K562 (cell line): ENCODE results near the gene GSTM2. TPM values are rescaled to one million over a fixed set of nuclear protein-coding genes. Genes with fewer than 3 reads are reported as not detected.
A peak's percentile ranks its signal among the peaks of the same experiment; 100 is the strongest.

Source experiments
- ATAC-seq: fragments of 200-7000 bp; cut with Tn5 transposase; 3 replicates; pipeline ENCODE4 v1.9.1; 2020; ENCODE audit warnings: moderate library complexity
- BruUV-seq: library from RNA; stranded (reverse); fragments of 400-500 nt; replicated peaks from 2 replicates; lab custom pipeline; 2021; lab: Mats Ljungman, UMichigan
- CTCF ChIA-PET: fragments of 300-600 bp; formaldehyde crosslinking; extraction: SDS; loops from one replicate; lab custom pipeline; 2021; ENCODE audit warnings: low intra/inter-chr PET ratio; lab: Yijun Ruan, JAX
- POLR2A ChIA-PET: fragments of 300-600, 350-650 bp; sonication (Branson Sonifier 250); formaldehyde crosslinking; extraction: SDS; loops from one replicate; lab custom pipeline; 2021; ENCODE audit warnings: antibody characterized with exemption, inconsistent platforms; lab: Yijun Ruan, JAX
- DNase-seq, 4 experiments: peaks; one replicate each; pipeline versions ENCODE4 v3.0.0 to v3.0.0-alpha.2; 2011 to 2018; ENCODE audit warnings: low spot score in 3 of 4, mixed read lengths in 3 of 4; ENCODE audit errors: extremely low read depth in 1 of 4
- FAIRE-seq: peaks from 2 replicates; lab custom pipeline; 2011; peaks lifted over from hg19 to GRCh38; lab: Jason Lieb, UNC
- H2AFZ ChIP-seq: 2 replicates; pipeline ENCODE4 v1.6.0; 2011; ENCODE audit warnings: low read depth, low read length, control low read depth, inconsistent platforms
- H3K27ac ChIP-seq: fragments of 200-600 bp; 3 replicates; pipeline ENCODE4 v1.8.0; 2011; ENCODE audit warnings: low read depth, mild to moderate bottlenecking, control low read depth, inconsistent platforms, low read length, moderate library complexity, mixed read lengths; ENCODE audit errors: extremely low read depth
- H3K27me3 ChIP-seq, 2 experiments: fragments of 300-600 bp in 1 of 2; 2 replicates in 1 of 2; 3 replicates in 1 of 2; pipeline versions ENCODE4 v1.6.0 to v1.8.0; 2011; ENCODE audit warnings: inconsistent platforms in 2 of 2, low read length in 2 of 2, mild to moderate bottlenecking in 1 of 2, mixed read lengths in 1 of 2, moderate library complexity in 1 of 2; ENCODE audit not compliant: control insufficient read depth in 2 of 2, insufficient read depth in 2 of 2
- H3K36me3 ChIP-seq: fragments of 300-600 bp; 3 replicates; pipeline ENCODE4 v1.8.0; 2011; ENCODE audit warnings: mild to moderate bottlenecking, low read length, inconsistent platforms; ENCODE audit not compliant: control insufficient read depth, insufficient read depth
- H3K4me1 ChIP-seq, 2 experiments: fragments of 200-600 bp in 1 of 2; replicated peaks in 1 of 2; 2 replicates in 1 of 2; 3 replicates in 1 of 2; pipeline versions ENCODE4 v1.5.1 to v1.8.0; 2011; ENCODE audit warnings: inconsistent platforms in 2 of 2, low read length in 2 of 2, mild to moderate bottlenecking in 1 of 2, mixed read lengths in 1 of 2, moderate library complexity in 1 of 2; ENCODE audit not compliant: control insufficient read depth in 2 of 2, insufficient read depth in 2 of 2
- H3K4me2 ChIP-seq: 2 replicates; pipeline ENCODE4 v1.6.1; 2011; ENCODE audit warnings: low read length, control low read depth, inconsistent platforms, mixed read lengths; ENCODE audit not compliant: insufficient read depth
- H3K4me3 ChIP-seq: fragments of 200-600 bp; sonication (generic), shearing (Covaris generic); 2 replicates; pipeline ENCODE4 v1.5.1; 2016; ENCODE audit warnings: control low read depth, inconsistent platforms
- H3K79me2 ChIP-seq: fragments of 200-600 bp; 3 replicates; pipeline ENCODE4 v1.8.0; 2011; ENCODE audit warnings: low read length, inconsistent platforms; ENCODE audit not compliant: control insufficient read depth, insufficient read depth
- H3K9ac ChIP-seq, 2 experiments: 2 replicates each; pipeline versions ENCODE4 v1.6.0 to v1.6.1; 2011; ENCODE audit warnings: low read depth in 2 of 2, low read length in 2 of 2, control low read depth in 1 of 2, inconsistent platforms in 1 of 2, mild to moderate bottlenecking in 1 of 2, mixed read lengths in 1 of 2; ENCODE audit not compliant: insufficient read depth in 1 of 2
- H3K9me1 ChIP-seq: one replicate; pipeline ENCODE4 v1.6.0; 2011; ENCODE audit warnings: inconsistent platforms, mild to moderate bottlenecking, low read length, moderate library complexity; ENCODE audit not compliant: control insufficient read depth, insufficient read depth
- H3K9me3 ChIP-seq: replicated peaks from 2 replicates; pipeline ENCODE4 v1.5.1; 2011; ENCODE audit warnings: low read depth, low read length, inconsistent platforms; ENCODE audit not compliant: control insufficient read depth, insufficient read depth
- H4K20me1 ChIP-seq: replicated peaks from 2 replicates; pipeline ENCODE4 v1.6.1; 2011; ENCODE audit warnings: low read length, inconsistent platforms, mixed read lengths; ENCODE audit not compliant: control insufficient read depth, insufficient read depth
- RAD21 ChIP-seq, 2 experiments: fragments of 250-450 bp in 1 of 2; fragments of 450-650 bp in 1 of 2; sonication (Bioruptor Pico) in 1 of 2; formaldehyde crosslinking in 1 of 2; IDR thresholded peaks in 1 of 2; conservative IDR thresholded peaks in 1 of 2; 2 replicates each; pipeline versions ENCODE4 v1.4.0 to v1.8.0; 2020 to 2022; ENCODE audit warnings: mild to moderate bottlenecking in 2 of 2, moderate library complexity in 1 of 2
- WGBS: fragments of 100-300 bp; shearing (Covaris generic); methylation state at CpG from one replicate; pipeline ENCODE4 v1.1.6; 2016; ENCODE audit warnings: low coverage, mixed read lengths; ENCODE audit not compliant: insufficient coverage; ENCODE audit errors: missing lambda C conversion rate; 5-methylcytosine and 5-hydroxymethylcytosine counted together
- in situ Hi-C: fragments of 300-500 bp; cut with MboI; formaldehyde crosslinking; loops from 4 replicates; pipeline ENCODE4 v1.15.0; 2018; ENCODE audit warnings: inconsistent platforms, mixed read lengths
- intact Hi-C: fragments of 100-400 bp; cut with micrococcal nuclease; formaldehyde crosslinking; loops from 2 replicates; pipeline ENCODE4 v1.14.2; 2022
- polyA plus RNA-seq, 8 experiments: library from polyadenylated mRNA; depleted of rRNA in 4 of 8; stranded (reverse) in 5 of 8; unstranded in 3 of 8; fragments of >200 nt; fragmentation: Nextera tagmentation in 2 of 8; fragmentation: Illumina TruSeq in 1 of 8; extraction: Ambion mirVana in 2 of 8; extraction: Trizol in 1 of 8; gene quantifications; 2 replicates each; pipeline versions ENCODE4 v1.2.1 to v1.2.3, GENCODE V29; 2011 to 2014; ENCODE audit warnings: inconsistent platforms in 1 of 8, missing spikeins in 1 of 8
- total RNA-seq, 7 experiments: library from RNA; depleted of rRNA in 6 of 7; stranded (reverse); fragments of >200 nt in 6 of 7; fragmentation: Illumina TruSeq in 2 of 7; extraction: Trizol in 2 of 7; gene quantifications; 2 replicates each; pipeline versions ENCODE4 v1.2.1 to v1.2.3, GENCODE V29; 2011 to 2021; ENCODE audit warnings: low replicate concordance in 1 of 7
- TF ChIP-seq, protein P1 (sequence below), 3 experiments: IDR thresholded peaks in 2 of 3; conservative IDR thresholded peaks in 1 of 3; 2 replicates each; pipeline ENCODE4 v1.5.1; 2011 to 2012; ENCODE audit warnings: low read length in 3 of 3, mild to moderate bottlenecking in 3 of 3, control low read depth in 2 of 3, improper control_type of control experiment in 1 of 3, inconsistent platforms in 1 of 3, low read depth in 1 of 3, mixed read lengths in 1 of 3, moderate library complexity in 1 of 3; ENCODE audit not compliant: insufficient read depth in 2 of 3
- TF ChIP-seq, protein P2 (sequence below), 2 experiments: fragments of 450-650 bp; conservative IDR thresholded peaks; 2 replicates each; pipeline ENCODE4 v1.6.1; 2017; ENCODE audit warnings: mild to moderate bottlenecking in 2 of 2, moderate library complexity in 2 of 2

GSTM2 gene
- total and polyA plus RNA-seq, 9 of the 15 experiments (the other 6 are each of a cell fraction or from before 2014, with no cell fraction given), result 1.6 to 15.1 (median 6.8) TPM

DNA sequence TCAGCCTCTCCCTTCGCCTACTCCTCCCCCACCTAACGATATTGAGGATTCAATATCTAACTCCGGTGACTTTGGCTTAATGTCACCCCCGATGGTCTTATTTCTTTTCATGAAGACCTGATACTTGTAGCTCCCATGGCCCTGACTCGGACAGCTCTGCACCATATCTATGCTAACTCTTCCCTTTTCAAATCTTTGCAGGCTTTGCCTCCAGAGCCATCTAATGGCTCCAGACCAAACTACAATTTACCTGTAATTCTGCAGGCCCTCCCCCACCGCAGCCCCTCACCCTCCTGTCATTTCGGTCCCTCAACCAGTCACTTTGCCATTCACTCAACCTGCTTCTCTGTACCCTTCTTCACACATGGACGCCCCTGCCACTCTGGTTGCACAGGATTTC is 36.3 kb downstream of the GSTM2 start:
- ChIA-PET POLR2A (interaction anchor here (0.6 to 0.8 kb wide), 2 partner anchors 31 to 440 kb away, joined by 3 read pairs; no protein-coding TSS in a partner anchor), CTCF (interaction anchor here (1.6 kb wide), 1 partner anchor 61 kb away, joined by 6 read pairs; no protein-coding TSS in a partner anchor)
- Histone ChIP-seq H2AFZ (no peak overlapping the region), H3K27ac (no peak overlapping the region), H3K9ac (no peak overlapping the region), H3K9me3 (peaks cover 12% of the 10 kb centered on the region), H3K4me1 (no peaks in the 10 kb centered on the region), H3K9me1 (no peaks in the 10 kb centered on the region), H3K79me2 (no peaks in the 10 kb centered on the region), H3K36me3 (no peaks in the 10 kb centered on the region), H3K4me3 (no peak overlapping the region), H3K27me3 (peaks cover 0 to 8% of the 10 kb centered on the region in 2 experiments; a peak in 2 of 5 replicates), H4K20me1 (no peaks in the 10 kb centered on the region), H3K4me2 (no peak overlapping the region)
- intact Hi-C loops (loop anchor here (5.0 kb wide), 1 partner anchor 62 kb away; no protein-coding TSS in a partner anchor), in situ Hi-C loops (no loop called here)
- ATAC-seq (no peak), FAIRE-seq (no peak), DNase-seq (peak; percentile 2 to 11 (median 6))
- no TSS peak for BruUV-seq
- TF ChIP-seq, protein P1, sequence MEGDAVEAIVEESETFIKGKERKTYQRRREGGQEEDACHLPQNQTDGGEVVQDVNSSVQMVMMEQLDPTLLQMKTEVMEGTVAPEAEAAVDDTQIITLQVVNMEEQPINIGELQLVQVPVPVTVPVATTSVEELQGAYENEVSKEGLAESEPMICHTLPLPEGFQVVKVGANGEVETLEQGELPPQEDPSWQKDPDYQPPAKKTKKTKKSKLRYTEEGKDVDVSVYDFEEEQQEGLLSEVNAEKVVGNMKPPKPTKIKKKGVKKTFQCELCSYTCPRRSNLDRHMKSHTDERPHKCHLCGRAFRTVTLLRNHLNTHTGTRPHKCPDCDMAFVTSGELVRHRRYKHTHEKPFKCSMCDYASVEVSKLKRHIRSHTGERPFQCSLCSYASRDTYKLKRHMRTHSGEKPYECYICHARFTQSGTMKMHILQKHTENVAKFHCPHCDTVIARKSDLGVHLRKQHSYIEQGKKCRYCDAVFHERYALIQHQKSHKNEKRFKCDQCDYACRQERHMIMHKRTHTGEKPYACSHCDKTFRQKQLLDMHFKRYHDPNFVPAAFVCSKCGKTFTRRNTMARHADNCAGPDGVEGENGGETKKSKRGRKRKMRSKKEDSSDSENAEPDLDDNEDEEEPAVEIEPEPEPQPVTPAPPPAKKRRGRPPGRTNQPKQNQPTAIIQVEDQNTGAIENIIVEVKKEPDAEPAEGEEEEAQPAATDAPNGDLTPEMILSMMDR (IDR thresholded peaks at IDR 0.05 in 2 of 3, conservative IDR thresholded peaks at IDR 0.05 in 1 of 3; ENCODE audit: insufficient read depth in 2 of 3, low read depth in 1 of 3, low read length in 3 of 3), result peak in 2 of 3 experiments; percentile 10 to 44; a peak in 2 of 6 replicates
- TF ChIP-seq, protein P2, sequence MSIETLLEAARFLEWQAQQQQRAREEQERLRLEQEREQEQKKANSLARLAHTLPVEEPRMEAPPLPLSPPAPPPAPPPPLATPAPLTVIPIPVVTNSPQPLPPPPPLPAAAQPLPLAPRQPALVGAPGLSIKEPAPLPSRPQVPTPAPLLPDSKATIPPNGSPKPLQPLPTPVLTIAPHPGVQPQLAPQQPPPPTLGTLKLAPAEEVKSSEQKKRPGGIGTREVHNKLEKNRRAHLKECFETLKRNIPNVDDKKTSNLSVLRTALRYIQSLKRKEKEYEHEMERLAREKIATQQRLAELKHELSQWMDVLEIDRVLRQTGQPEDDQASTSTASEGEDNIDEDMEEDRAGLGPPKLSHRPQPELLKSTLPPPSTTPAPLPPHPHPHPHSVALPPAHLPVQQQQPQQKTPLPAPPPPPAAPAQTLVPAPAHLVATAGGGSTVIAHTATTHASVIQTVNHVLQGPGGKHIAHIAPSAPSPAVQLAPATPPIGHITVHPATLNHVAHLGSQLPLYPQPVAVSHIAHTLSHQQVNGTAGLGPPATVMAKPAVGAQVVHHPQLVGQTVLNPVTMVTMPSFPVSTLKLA (conservative IDR thresholded peaks at IDR 0.05), result no peak
- peak in 1 of 2 experiments; percentile 25; a peak in 1 of 4 replicates for TF ChIP-seq RAD21 (CRISPR knock-in tag; conservative IDR thresholded peaks at IDR 0.05 in 1 of 2, IDR thresholded peaks at IDR 0.05 in 1 of 2)
- WGBS, result 9% methylated on average over 8 of the region's 8 CpGs
